ENCODE data around the gene IFI27L1.

Gene IFI27L1

GRCh38 chr14:94080621-94081385 lies at the start of gene IFI27L1, which contains the start of gene DDX24:
IFI27L1 (plus strand) TSS chr14:94081310; CDS start chr14:94096938, 15,628 bp downstream.
DDX24 (minus strand) TSS chr14:94081202; CDS start chr14:94079742, 1,460 bp downstream.
- DNase-seq (ENCODE audit: low spot score) = peak; percentile 94

- no peak for DNase-seq (ENCODE audit: low spot score)
Measured at GRCh38 chr14:94031883-94032279, 49.2 kb upstream of the IFI27L1 start.

- no peak for DNase-seq (ENCODE audit: low spot score)
Measured at GRCh38 chr14:94034886-94035285, 46.2 kb upstream of the IFI27L1 start.

GRCh38 chr14:94036313-94037167 lies 44.6 kb upstream of the IFI27L1 start:
- DNase-seq (ENCODE audit: low spot score) = peak; percentile 55

GRCh38 chr14:94037954-94038353 lies 43.2 kb upstream of the IFI27L1 start:
- no peak for DNase-seq (ENCODE audit: low spot score)

- no peak for DNase-seq (ENCODE audit: low spot score)
Measured at GRCh38 chr14:94038510-94038909, 42.6 kb upstream of the IFI27L1 start.

GRCh38 chr14:94038921-94039629 lies 42.0 kb upstream of the IFI27L1 start:
- no peak for DNase-seq (ENCODE audit: low spot score)

GRCh38 chr14:94040247-94040646 lies 40.9 kb upstream of the IFI27L1 start:
- no peak for DNase-seq (ENCODE audit: low spot score)

- DNase-seq (ENCODE audit: low spot score) = no peak
Measured at GRCh38 chr14:94040796-94041195, 40.3 kb upstream of the IFI27L1 start.

GRCh38 chr14:94041551-94042346 lies 39.4 kb upstream of the IFI27L1 start:
- no peak for DNase-seq (ENCODE audit: low spot score)

GRCh38 chr14:94042433-94043091 lies 38.5 kb upstream of the IFI27L1 start:
- no peak for DNase-seq (ENCODE audit: low spot score)

GRCh38 chr14:94043111-94043755 lies 37.9 kb upstream of the IFI27L1 start:
- DNase-seq (ENCODE audit: low spot score) = no peak

GRCh38 chr14:94043756-94044475 lies 37.2 kb upstream of the IFI27L1 start:
- no peak for DNase-seq (ENCODE audit: low spot score)

GRCh38 chr14:94044476-94045091 lies 36.5 kb upstream of the IFI27L1 start:
- DNase-seq (ENCODE audit: low spot score) = no peak

GRCh38 chr14:94045101-94045500 lies 36.0 kb upstream of the IFI27L1 start:
- DNase-seq (ENCODE audit: low spot score) = no peak

GRCh38 chr14:94045563-94046345 lies 35.4 kb upstream of the IFI27L1 start:
- DNase-seq (ENCODE audit: low spot score) = no peak

- DNase-seq (ENCODE audit: low spot score) = no peak
Measured at GRCh38 chr14:94046696-94047250, 34.3 kb upstream of the IFI27L1 start.

GRCh38 chr14:94047581-94047980 lies 33.5 kb upstream of the IFI27L1 start:
- DNase-seq (ENCODE audit: low spot score) = no peak

Measured in globus pallidus (tissue), 1 donor.